ENCODE measurements around the gene PPP1R14D.
"Not testable (repeated sequence)": the region's sequence is repeated elsewhere in the genome, so short reads cannot be mapped to it uniquely, and the experiment has no call there.

PPP1R14D gene

GRCh38 chr15:40863660-40864270, 35.3 kb upstream of the PPP1R14D start:
- no peak overlapping the region for H3K27ac ChIP-seq (ENCODE audit: low read depth, low read length)
- H3K4me3 ChIP-seq (ENCODE audit: low read depth, low read length), result no peak overlapping the region
- no peaks in the 10 kb centered on the region for H3K4me1 ChIP-seq (ENCODE audit: control insufficient read depth, insufficient read depth, low read length)
- no peaks in the 10 kb centered on the region for H3K27me3 ChIP-seq (ENCODE audit: control insufficient read depth, insufficient read depth, low read length)
- no peaks in the 10 kb centered on the region for H3K9me3 ChIP-seq (ENCODE audit: control insufficient read depth, insufficient read depth, low read length)
- no peaks in the 10 kb centered on the region for H3K36me3 ChIP-seq (ENCODE audit: control insufficient read depth, insufficient read depth, low read length)
- H3K9ac ChIP-seq (ENCODE audit: low read depth, low read length), result no peak overlapping the region

GRCh38 chr15:40861147-40861546, 32.6 kb upstream of the PPP1R14D start:
- H3K9me3 ChIP-seq (ENCODE audit: control insufficient read depth, insufficient read depth, low read length); H3K9ac ChIP-seq (ENCODE audit: low read depth, low read length); H3K4me3 ChIP-seq (ENCODE audit: low read depth, low read length); H3K4me1 ChIP-seq (ENCODE audit: control insufficient read depth, insufficient read depth, low read length); H3K27me3 ChIP-seq (ENCODE audit: control insufficient read depth, insufficient read depth, low read length); H3K27ac ChIP-seq (ENCODE audit: low read depth, low read length): not testable (repeated sequence)
- H3K36me3 ChIP-seq (ENCODE audit: control insufficient read depth, insufficient read depth, low read length), result peaks cover 14% of the 10 kb centered on the region

- H3K27ac ChIP-seq (ENCODE audit: low read depth, low read length), result no peak overlapping the region
- peaks cover 33% of the 10 kb centered on the region for H3K36me3 ChIP-seq (ENCODE audit: control insufficient read depth, insufficient read depth, low read length)
- H3K9me3 ChIP-seq (ENCODE audit: control insufficient read depth, insufficient read depth, low read length), result no peaks in the 10 kb centered on the region
- H3K9ac ChIP-seq (ENCODE audit: low read depth, low read length), result no peak overlapping the region
- H3K27me3 ChIP-seq (ENCODE audit: control insufficient read depth, insufficient read depth, low read length), result no peaks in the 10 kb centered on the region
- H3K4me3 ChIP-seq (ENCODE audit: low read depth, low read length), result no peak overlapping the region
- no peaks in the 10 kb centered on the region for H3K4me1 ChIP-seq (ENCODE audit: control insufficient read depth, insufficient read depth, low read length)
These were observed 30.8 kb upstream of the PPP1R14D start for GRCh38 chr15:40859206-40859851.

GRCh38 chr15:40858706-40859105, 30.2 kb upstream of the PPP1R14D start:
- Histone ChIP-seq H3K27ac (ENCODE audit: low read depth, low read length) (no peak overlapping the region), H3K4me1 (ENCODE audit: control insufficient read depth, insufficient read depth, low read length) (no peaks in the 10 kb centered on the region)

GRCh38 chr15:40857601-40858341, 29.3 kb upstream of the PPP1R14D start:
- no peaks in the 10 kb centered on the region for H3K4me1 ChIP-seq (ENCODE audit: control insufficient read depth, insufficient read depth, low read length)
- peak overlapping the region; percentile 33 for H3K27ac ChIP-seq (ENCODE audit: low read depth, low read length)
- no peak overlapping the region for H3K9ac ChIP-seq (ENCODE audit: low read depth, low read length)
- H3K4me3 ChIP-seq (ENCODE audit: low read depth, low read length), result no peak overlapping the region
- peaks cover 48% of the 10 kb centered on the region for H3K36me3 ChIP-seq (ENCODE audit: control insufficient read depth, insufficient read depth, low read length)
- H3K27me3 ChIP-seq (ENCODE audit: control insufficient read depth, insufficient read depth, low read length), result no peaks in the 10 kb centered on the region
- H3K9me3 ChIP-seq (ENCODE audit: control insufficient read depth, insufficient read depth, low read length), result no peaks in the 10 kb centered on the region

More at GRCh38 chr15:40858706-40859105, 30.2 kb upstream of the PPP1R14D start:
- peaks cover 39% of the 10 kb centered on the region for H3K36me3 ChIP-seq (ENCODE audit: control insufficient read depth, insufficient read depth, low read length)
- no peaks in the 10 kb centered on the region for H3K27me3 ChIP-seq (ENCODE audit: control insufficient read depth, insufficient read depth, low read length)
- no peaks in the 10 kb centered on the region for H3K9me3 ChIP-seq (ENCODE audit: control insufficient read depth, insufficient read depth, low read length)
- no peak overlapping the region for H3K9ac ChIP-seq (ENCODE audit: low read depth, low read length)
- H3K4me3 ChIP-seq (ENCODE audit: low read depth, low read length), result no peak overlapping the region

GRCh38 chr15:40856746-40857145, 28.2 kb upstream of the PPP1R14D start:
- no peak overlapping the region for H3K4me3 ChIP-seq (ENCODE audit: low read depth, low read length)
- H3K27ac ChIP-seq (ENCODE audit: low read depth, low read length), result peak overlapping the region; percentile 33
- H3K9me3 ChIP-seq (ENCODE audit: control insufficient read depth, insufficient read depth, low read length), result no peaks in the 10 kb centered on the region
- H3K4me1 ChIP-seq (ENCODE audit: control insufficient read depth, insufficient read depth, low read length), result no peaks in the 10 kb centered on the region
- H3K36me3 ChIP-seq (ENCODE audit: control insufficient read depth, insufficient read depth, low read length), result peaks cover 58% of the 10 kb centered on the region
- H3K9ac ChIP-seq (ENCODE audit: low read depth, low read length), result no peak overlapping the region
- H3K27me3 ChIP-seq (ENCODE audit: control insufficient read depth, insufficient read depth, low read length), result no peaks in the 10 kb centered on the region

GRCh38 chr15:40855706-40856234, 27.3 kb upstream of the PPP1R14D start:
- Histone ChIP-seq H3K36me3 (ENCODE audit: control insufficient read depth, insufficient read depth, low read length) (peaks cover 64% of the 10 kb centered on the region), H3K27me3 (ENCODE audit: control insufficient read depth, insufficient read depth, low read length) (no peaks in the 10 kb centered on the region), H3K27ac (ENCODE audit: low read depth, low read length) (no peak overlapping the region), H3K9ac (ENCODE audit: low read depth, low read length) (no peak overlapping the region), H3K4me1 (ENCODE audit: control insufficient read depth, insufficient read depth, low read length) (no peaks in the 10 kb centered on the region), H3K4me3 (ENCODE audit: low read depth, low read length) (no peak overlapping the region), H3K9me3 (ENCODE audit: control insufficient read depth, insufficient read depth, low read length) (no peaks in the 10 kb centered on the region)

GRCh38 chr15:40854161-40854560, 25.7 kb upstream of the PPP1R14D start:
- Histone ChIP-seq H3K27me3 (ENCODE audit: control insufficient read depth, insufficient read depth, low read length) (no peaks in the 10 kb centered on the region), H3K27ac (ENCODE audit: low read depth, low read length) (no peak overlapping the region), H3K36me3 (ENCODE audit: control insufficient read depth, insufficient read depth, low read length) (peaks cover 78% of the 10 kb centered on the region), H3K4me1 (ENCODE audit: control insufficient read depth, insufficient read depth, low read length) (no peaks in the 10 kb centered on the region), H3K4me3 (ENCODE audit: low read depth, low read length) (no peak overlapping the region), H3K9ac (ENCODE audit: low read depth, low read length) (no peak overlapping the region), H3K9me3 (ENCODE audit: control insufficient read depth, insufficient read depth, low read length) (no peaks in the 10 kb centered on the region)

- Histone ChIP-seq H3K4me3 (ENCODE audit: low read depth, low read length) (no peak overlapping the region), H3K4me1 (ENCODE audit: control insufficient read depth, insufficient read depth, low read length) (no peaks in the 10 kb centered on the region), H3K9ac (ENCODE audit: low read depth, low read length) (no peak overlapping the region), H3K36me3 (ENCODE audit: control insufficient read depth, insufficient read depth, low read length) (peaks cover 83% of the 10 kb centered on the region), H3K9me3 (ENCODE audit: control insufficient read depth, insufficient read depth, low read length) (no peaks in the 10 kb centered on the region), H3K27me3 (ENCODE audit: control insufficient read depth, insufficient read depth, low read length) (no peaks in the 10 kb centered on the region), H3K27ac (ENCODE audit: low read depth, low read length) (no peak overlapping the region)
These were observed 24.9 kb upstream of the PPP1R14D start for GRCh38 chr15:40853241-40853890.

- Histone ChIP-seq H3K9ac (ENCODE audit: low read depth, low read length) (no peak overlapping the region), H3K27me3 (ENCODE audit: control insufficient read depth, insufficient read depth, low read length) (no peaks in the 10 kb centered on the region), H3K27ac (ENCODE audit: low read depth, low read length) (no peak overlapping the region), H3K36me3 (ENCODE audit: control insufficient read depth, insufficient read depth, low read length) (peaks cover 86% of the 10 kb centered on the region), H3K4me1 (ENCODE audit: control insufficient read depth, insufficient read depth, low read length) (peaks cover 2% of the 10 kb centered on the region; the same call in 1 of the 2 replicates), H3K9me3 (ENCODE audit: control insufficient read depth, insufficient read depth, low read length) (no peaks in the 10 kb centered on the region), H3K4me3 (ENCODE audit: low read depth, low read length) (no peak overlapping the region)
These were observed 24.0 kb upstream of the PPP1R14D start for GRCh38 chr15:40852529-40852928.
